ENCODE data around the gene SLC9A3. TPM values are rescaled to one million over a fixed set of nuclear protein-coding genes. Genes with fewer than 3 reads are reported as not detected.
A peak's percentile ranks its signal among the peaks of the same experiment; 100 is the strongest.

Gene SLC9A3
- total RNA-seq, 1 donor from 2014 or later, result 9.9 TPM

GRCh38 chr5:428219-428618 lies 96.0 kb downstream of the SLC9A3 start:
- Histone ChIP-seq H3K27ac (no peak overlapping the region), H3K9me3 (no peaks in the 10 kb centered on the region), H3K27me3 (no peaks in the 10 kb centered on the region), H3K4me1 (no peaks in the 10 kb centered on the region), H3K4me3 (no peak overlapping the region), H3K36me3 (no peaks in the 10 kb centered on the region)
- TF ChIP-seq CTCF (IDR thresholded peaks at IDR 0.05), result no peak
- DNase-seq (ENCODE audit: low spot score in 2 of 2), result no peak
- intact Hi-C loops (cut with DNase I), result no loop called here

- Histone ChIP-seq H3K4me3 (no peak overlapping the region), H3K27ac (no peak overlapping the region), H3K36me3 (no peaks in the 10 kb centered on the region), H3K9me3 (no peaks in the 10 kb centered on the region), H3K4me1 (no peaks in the 10 kb centered on the region), H3K27me3 (no peaks in the 10 kb centered on the region)
- no peak for TF ChIP-seq CTCF (IDR thresholded peaks at IDR 0.05)
- intact Hi-C loops (cut with DNase I), result no loop called here
- DNase-seq (ENCODE audit: low spot score in 2 of 2), result peak in 1 of 2 donors; percentile 56
Observed at GRCh38 chr5:427415-428087, 96.7 kb downstream of the SLC9A3 start.

- no peak for TF ChIP-seq CTCF (IDR thresholded peaks at IDR 0.05)
- Histone ChIP-seq H3K9me3 (no peaks in the 10 kb centered on the region), H3K36me3 (no peaks in the 10 kb centered on the region), H3K27ac (no peak overlapping the region), H3K27me3 (no peaks in the 10 kb centered on the region), H3K4me3 (no peak overlapping the region), H3K4me1 (no peaks in the 10 kb centered on the region)
- intact Hi-C loops (cut with DNase I), result no loop called here
- DNase-seq (ENCODE audit: low spot score in 2 of 2), result no peak
Observed at GRCh38 chr5:426392-426976, 97.8 kb downstream of the SLC9A3 start.

GRCh38 chr5:425714-426113 lies 98.5 kb downstream of the SLC9A3 start:
- H3K36me3 ChIP-seq, result no peaks in the 10 kb centered on the region
- H3K27ac ChIP-seq, result no peak overlapping the region
- no peaks in the 10 kb centered on the region for H3K9me3 ChIP-seq
- intact Hi-C loops (cut with DNase I), result no loop called here
- no peak overlapping the region for H3K4me3 ChIP-seq
- DNase-seq (ENCODE audit: low spot score in 2 of 2), result peak in 1 of 2 donors; percentile 40
- no peaks in the 10 kb centered on the region for H3K27me3 ChIP-seq
- TF ChIP-seq CTCF (IDR thresholded peaks at IDR 0.05), result peak in 1 of 3 experiments; percentile 22
- no peaks in the 10 kb centered on the region for H3K4me1 ChIP-seq

- Histone ChIP-seq H3K27me3 (no peaks in the 10 kb centered on the region), H3K4me1 (no peaks in the 10 kb centered on the region), H3K9me3 (no peaks in the 10 kb centered on the region), H3K36me3 (no peaks in the 10 kb centered on the region), H3K4me3 (no peak overlapping the region), H3K27ac (no peak overlapping the region)
- DNase-seq (ENCODE audit: low spot score in 2 of 2), result peak in 1 of 2 donors; percentile 58
- no peak for TF ChIP-seq CTCF (IDR thresholded peaks at IDR 0.05)
- intact Hi-C loops (cut with DNase I), result no loop called here
Observed at GRCh38 chr5:424301-425110, 99.7 kb downstream of the SLC9A3 start.
